ENCODE measurements around the gene PRSS36. TPM values are rescaled to one million over a fixed set of nuclear protein-coding genes. Genes with fewer than 3 reads are reported as not detected.
"Not testable (repeated sequence)": the region's sequence is repeated elsewhere in the genome, so short reads cannot be mapped to it uniquely, and the experiment has no call there.

PRSS36 gene
- total RNA-seq, 1 donor from 2014 or later: 2.0 TPM

GRCh38 chr16:31167315-31167714, 17.4 kb upstream of the PRSS36 start:
- H3K4me3 Mint-ChIP-seq: no peak overlapping the region
- no peak for DNase-seq (ENCODE audit: extremely low spot score, unreplicated experiment)
- no peak overlapping the region for H3K27ac Mint-ChIP-seq
- TF ChIP-seq, protein P1, sequence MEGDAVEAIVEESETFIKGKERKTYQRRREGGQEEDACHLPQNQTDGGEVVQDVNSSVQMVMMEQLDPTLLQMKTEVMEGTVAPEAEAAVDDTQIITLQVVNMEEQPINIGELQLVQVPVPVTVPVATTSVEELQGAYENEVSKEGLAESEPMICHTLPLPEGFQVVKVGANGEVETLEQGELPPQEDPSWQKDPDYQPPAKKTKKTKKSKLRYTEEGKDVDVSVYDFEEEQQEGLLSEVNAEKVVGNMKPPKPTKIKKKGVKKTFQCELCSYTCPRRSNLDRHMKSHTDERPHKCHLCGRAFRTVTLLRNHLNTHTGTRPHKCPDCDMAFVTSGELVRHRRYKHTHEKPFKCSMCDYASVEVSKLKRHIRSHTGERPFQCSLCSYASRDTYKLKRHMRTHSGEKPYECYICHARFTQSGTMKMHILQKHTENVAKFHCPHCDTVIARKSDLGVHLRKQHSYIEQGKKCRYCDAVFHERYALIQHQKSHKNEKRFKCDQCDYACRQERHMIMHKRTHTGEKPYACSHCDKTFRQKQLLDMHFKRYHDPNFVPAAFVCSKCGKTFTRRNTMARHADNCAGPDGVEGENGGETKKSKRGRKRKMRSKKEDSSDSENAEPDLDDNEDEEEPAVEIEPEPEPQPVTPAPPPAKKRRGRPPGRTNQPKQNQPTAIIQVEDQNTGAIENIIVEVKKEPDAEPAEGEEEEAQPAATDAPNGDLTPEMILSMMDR (conservative IDR thresholded peaks at IDR 0.05): no peak
- H3K9me3 Mint-ChIP-seq: no peaks in the 10 kb centered on the region
- H3K27me3 Mint-ChIP-seq: no peaks in the 10 kb centered on the region
- H3K4me1 Mint-ChIP-seq (ENCODE audit: unreplicated experiment): peaks cover 5% of the 10 kb centered on the region
- H3K36me3 Mint-ChIP-seq: no peaks in the 10 kb centered on the region

- DNase-seq (ENCODE audit: extremely low spot score, unreplicated experiment): no peak
- H3K4me1 Mint-ChIP-seq (ENCODE audit: unreplicated experiment): no peaks in the 10 kb centered on the region
- no peak overlapping the region for H3K4me3 Mint-ChIP-seq
- H3K36me3 Mint-ChIP-seq: no peaks in the 10 kb centered on the region
- H3K27me3 Mint-ChIP-seq: peaks cover 17% of the 10 kb centered on the region
- TF ChIP-seq, protein P1 (conservative IDR thresholded peaks at IDR 0.05): no peak
- H3K9me3 Mint-ChIP-seq: no peaks in the 10 kb centered on the region
- H3K27ac Mint-ChIP-seq: peak overlapping the region; percentile 36
These were observed 7.3 kb upstream of the PRSS36 start for GRCh38 chr16:31157136-31157535.

DNA sequence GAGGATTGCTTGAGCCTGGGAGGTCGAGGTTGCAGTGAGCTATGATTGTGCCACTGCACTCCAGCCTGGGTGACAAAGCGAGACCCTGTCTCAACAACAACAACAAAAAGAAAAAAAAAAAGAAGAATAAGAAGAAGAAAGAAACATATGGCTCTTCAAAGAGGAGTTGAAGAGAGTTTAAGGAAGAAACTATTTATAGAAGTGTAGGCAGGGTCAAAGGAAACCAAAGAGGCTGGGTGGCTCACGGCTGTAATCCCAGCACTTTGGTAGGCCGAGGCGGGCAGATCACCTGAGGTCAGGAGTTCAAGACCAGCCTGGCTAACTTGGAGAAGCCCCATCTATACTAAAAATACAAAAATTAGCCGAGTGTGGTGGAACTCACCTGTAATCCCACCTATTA, 1.1 kb upstream of the PRSS36 start:
- H3K36me3 Mint-ChIP-seq; H3K4me3 Mint-ChIP-seq; H3K4me1 Mint-ChIP-seq (ENCODE audit: unreplicated experiment); H3K9me3 Mint-ChIP-seq; H3K27ac Mint-ChIP-seq; DNase-seq (ENCODE audit: extremely low spot score, unreplicated experiment): not testable (repeated sequence)
- H3K27me3 Mint-ChIP-seq: peaks cover 38% of the 10 kb centered on the region

DNA sequence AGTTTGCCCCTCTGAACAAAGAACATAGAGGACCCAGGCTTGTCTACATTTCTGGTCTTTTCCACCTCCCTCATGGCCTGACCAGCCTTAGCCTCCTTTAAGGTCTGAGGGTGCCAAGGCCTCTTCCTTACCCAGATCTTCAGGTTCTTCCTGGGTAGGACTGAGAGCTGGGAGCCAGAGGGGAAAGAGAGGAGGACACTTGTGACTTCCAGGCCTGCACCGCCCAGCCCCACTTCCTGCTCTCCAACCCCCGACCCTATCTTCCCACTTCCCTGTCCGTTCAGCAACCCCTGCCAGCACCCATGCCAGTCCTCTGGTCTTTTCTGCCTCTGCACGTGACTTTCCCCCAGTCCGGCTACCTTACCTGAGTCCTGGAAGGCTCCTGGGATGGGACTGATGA, 534 bp downstream of the PRSS36 start:
- H3K9me3 Mint-ChIP-seq: no peaks in the 10 kb centered on the region
- TF ChIP-seq, protein P1 (conservative IDR thresholded peaks at IDR 0.05): no peak
- no peaks in the 10 kb centered on the region for H3K36me3 Mint-ChIP-seq
- H3K27ac Mint-ChIP-seq: no peak overlapping the region
- H3K4me1 Mint-ChIP-seq (ENCODE audit: unreplicated experiment): no peaks in the 10 kb centered on the region
- no peak overlapping the region for H3K4me3 Mint-ChIP-seq
- no peak for DNase-seq (ENCODE audit: extremely low spot score, unreplicated experiment)
- peaks cover 37% of the 10 kb centered on the region for H3K27me3 Mint-ChIP-seq

GRCh38 chr16:31148896-31149295, 970 bp downstream of the PRSS36 start:
- Mint-ChIP-seq H3K4me3 (no peak overlapping the region), H3K27ac (no peak overlapping the region), H3K4me1 (ENCODE audit: unreplicated experiment) (no peaks in the 10 kb centered on the region), H3K9me3 (no peaks in the 10 kb centered on the region), H3K27me3 (peaks cover 37% of the 10 kb centered on the region), H3K36me3 (no peaks in the 10 kb centered on the region)
- no peak for DNase-seq (ENCODE audit: extremely low spot score, unreplicated experiment)
- TF ChIP-seq, protein P1 (conservative IDR thresholded peaks at IDR 0.05): no peak

- H3K4me1 Mint-ChIP-seq (ENCODE audit: unreplicated experiment): no peaks in the 10 kb centered on the region
- no peak for DNase-seq (ENCODE audit: extremely low spot score, unreplicated experiment)
- TF ChIP-seq, protein P1 (conservative IDR thresholded peaks at IDR 0.05): no peak
- H3K27ac Mint-ChIP-seq: no peak overlapping the region
- no peaks in the 10 kb centered on the region for H3K36me3 Mint-ChIP-seq
- H3K4me3 Mint-ChIP-seq: peak overlapping the region; percentile 78
- no peaks in the 10 kb centered on the region for H3K9me3 Mint-ChIP-seq
- peaks cover 37% of the 10 kb centered on the region for H3K27me3 Mint-ChIP-seq
These were observed 1.6 kb downstream of the PRSS36 start for GRCh38 chr16:31148281-31148728.

Measured in type B pancreatic cell (in vitro differentiated cells).